ENCODE results near the gene UMODL1.

The UMODL1 gene

DNA sequence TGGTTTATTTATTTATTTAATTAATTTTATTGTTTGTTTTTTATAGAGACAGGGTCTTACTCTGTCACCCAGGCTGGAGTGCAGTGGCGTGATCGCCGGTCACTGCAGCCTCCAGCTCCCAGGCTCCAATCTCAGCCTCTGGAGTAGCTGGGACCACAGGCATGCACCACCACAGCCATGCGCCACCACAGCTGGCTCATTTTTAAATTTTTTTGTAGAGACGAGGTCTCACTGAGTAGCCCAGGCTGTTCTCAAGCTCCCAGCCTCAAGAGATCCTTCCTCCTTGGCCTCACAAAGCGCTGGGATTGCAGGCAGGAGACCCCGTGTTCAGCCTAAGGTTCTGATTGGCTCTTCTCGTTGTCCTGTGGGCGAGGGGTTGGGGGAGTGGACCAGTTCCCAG is 22.1 kb downstream of the UMODL1 start:
- no peaks in the 10 kb centered on the region for H3K27me3 ChIP-seq (ENCODE audit: control insufficient read depth, insufficient read depth, low read length)
- H3K4me3 ChIP-seq (ENCODE audit: low read depth, low read length), result no peak overlapping the region
- no peak overlapping the region for H2AFZ ChIP-seq
- H3K4me1 ChIP-seq, result no peaks in the 10 kb centered on the region
- no peak overlapping the region for H3K27ac ChIP-seq
- no peaks in the 10 kb centered on the region for H3K9me3 ChIP-seq (ENCODE audit: control insufficient read depth, low read length)
- H3K9ac ChIP-seq, result no peak overlapping the region
- TF ChIP-seq, protein P1, sequence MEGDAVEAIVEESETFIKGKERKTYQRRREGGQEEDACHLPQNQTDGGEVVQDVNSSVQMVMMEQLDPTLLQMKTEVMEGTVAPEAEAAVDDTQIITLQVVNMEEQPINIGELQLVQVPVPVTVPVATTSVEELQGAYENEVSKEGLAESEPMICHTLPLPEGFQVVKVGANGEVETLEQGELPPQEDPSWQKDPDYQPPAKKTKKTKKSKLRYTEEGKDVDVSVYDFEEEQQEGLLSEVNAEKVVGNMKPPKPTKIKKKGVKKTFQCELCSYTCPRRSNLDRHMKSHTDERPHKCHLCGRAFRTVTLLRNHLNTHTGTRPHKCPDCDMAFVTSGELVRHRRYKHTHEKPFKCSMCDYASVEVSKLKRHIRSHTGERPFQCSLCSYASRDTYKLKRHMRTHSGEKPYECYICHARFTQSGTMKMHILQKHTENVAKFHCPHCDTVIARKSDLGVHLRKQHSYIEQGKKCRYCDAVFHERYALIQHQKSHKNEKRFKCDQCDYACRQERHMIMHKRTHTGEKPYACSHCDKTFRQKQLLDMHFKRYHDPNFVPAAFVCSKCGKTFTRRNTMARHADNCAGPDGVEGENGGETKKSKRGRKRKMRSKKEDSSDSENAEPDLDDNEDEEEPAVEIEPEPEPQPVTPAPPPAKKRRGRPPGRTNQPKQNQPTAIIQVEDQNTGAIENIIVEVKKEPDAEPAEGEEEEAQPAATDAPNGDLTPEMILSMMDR (IDR thresholded peaks at IDR 0.05), result no peak
- H3K4me2 ChIP-seq (ENCODE audit: low read length), result no peak overlapping the region
- no peaks in the 10 kb centered on the region for H3K79me2 ChIP-seq
- no peaks in the 10 kb centered on the region for H3K36me3 ChIP-seq (ENCODE audit: control insufficient read depth, insufficient read depth, low read length)

DNA sequence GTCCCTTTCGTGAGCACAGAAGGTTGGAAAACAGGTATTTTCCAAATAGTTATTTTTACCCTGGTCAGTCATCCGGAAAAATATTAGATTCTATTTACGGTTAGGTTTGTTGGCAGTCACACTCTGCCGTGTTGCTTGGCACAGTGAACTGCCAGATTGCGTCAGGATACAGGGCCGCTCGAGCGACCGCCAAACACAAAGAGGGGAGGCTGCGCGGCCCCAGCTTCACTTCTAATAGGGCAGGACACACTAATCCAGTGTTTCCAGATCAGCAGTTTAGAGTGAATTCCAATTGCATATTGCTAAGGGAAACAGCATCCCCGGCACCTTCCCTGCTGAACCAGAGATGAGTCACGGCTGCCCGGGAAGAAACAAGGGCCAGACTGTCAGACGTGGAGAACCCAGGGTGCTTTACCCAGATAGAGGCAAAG is 22.9 kb downstream of the UMODL1 start:
- Histone ChIP-seq H3K4me2 (ENCODE audit: low read length) (no peak overlapping the region), H3K36me3 (ENCODE audit: control insufficient read depth, insufficient read depth, low read length) (no peaks in the 10 kb centered on the region), H2AFZ (no peak overlapping the region), H3K9me3 (ENCODE audit: control insufficient read depth, low read length) (no peaks in the 10 kb centered on the region), H3K27ac (no peak overlapping the region), H3K27me3 (ENCODE audit: control insufficient read depth, insufficient read depth, low read length) (no peaks in the 10 kb centered on the region), H3K4me1 (no peaks in the 10 kb centered on the region), H3K9ac (no peak overlapping the region), H3K79me2 (no peaks in the 10 kb centered on the region), H3K4me3 (ENCODE audit: low read depth, low read length) (no peak overlapping the region)
- TF ChIP-seq, protein P1 (IDR thresholded peaks at IDR 0.05), result no peak

- Histone ChIP-seq H3K79me2 (no peaks in the 10 kb centered on the region), H2AFZ (no peak overlapping the region), H3K27me3 (ENCODE audit: control insufficient read depth, insufficient read depth, low read length) (no peaks in the 10 kb centered on the region), H3K27ac (no peak overlapping the region), H3K9me3 (ENCODE audit: control insufficient read depth, low read length) (no peaks in the 10 kb centered on the region), H3K4me3 (ENCODE audit: low read depth, low read length) (no peak overlapping the region), H3K36me3 (ENCODE audit: control insufficient read depth, insufficient read depth, low read length) (no peaks in the 10 kb centered on the region), H3K9ac (no peak overlapping the region), H3K4me1 (no peaks in the 10 kb centered on the region), H3K4me2 (ENCODE audit: low read length) (no peak overlapping the region)
- TF ChIP-seq, protein P1 (IDR thresholded peaks at IDR 0.05), result no peak
Measured at GRCh38 chr21:42094811-42095210, 23.7 kb downstream of the UMODL1 start.

GRCh38 chr21:42095581-42095980 is 24.5 kb downstream of the UMODL1 start:
- Histone ChIP-seq H3K4me1 (no peaks in the 10 kb centered on the region), H3K9ac (no peak overlapping the region), H3K27me3 (ENCODE audit: control insufficient read depth, insufficient read depth, low read length) (no peaks in the 10 kb centered on the region), H3K79me2 (no peaks in the 10 kb centered on the region), H2AFZ (no peak overlapping the region), H3K9me3 (ENCODE audit: control insufficient read depth, low read length) (no peaks in the 10 kb centered on the region), H3K4me2 (ENCODE audit: low read length) (no peak overlapping the region), H3K4me3 (ENCODE audit: low read depth, low read length) (no peak overlapping the region), H3K36me3 (ENCODE audit: control insufficient read depth, insufficient read depth, low read length) (no peaks in the 10 kb centered on the region), H3K27ac (no peak overlapping the region)
- TF ChIP-seq, protein P1 (IDR thresholded peaks at IDR 0.05), result no peak

- Histone ChIP-seq H3K27ac (no peak overlapping the region), H3K9me3 (ENCODE audit: control insufficient read depth, low read length) (no peaks in the 10 kb centered on the region), H2AFZ (no peak overlapping the region), H3K79me2 (no peaks in the 10 kb centered on the region), H3K4me2 (ENCODE audit: low read length) (no peak overlapping the region), H3K36me3 (ENCODE audit: control insufficient read depth, insufficient read depth, low read length) (no peaks in the 10 kb centered on the region), H3K4me3 (ENCODE audit: low read depth, low read length) (no peak overlapping the region), H3K9ac (no peak overlapping the region), H3K27me3 (ENCODE audit: control insufficient read depth, insufficient read depth, low read length) (no peaks in the 10 kb centered on the region), H3K4me1 (no peaks in the 10 kb centered on the region)
- TF ChIP-seq, protein P1 (IDR thresholded peaks at IDR 0.05), result no peak
Measured at GRCh38 chr21:42096566-42096965, 25.4 kb downstream of the UMODL1 start.

Measured in parathyroid adenoma (tissue), 2 donors.